Smooth muscle cell (in vitro differentiated cells): ENCODE results near the gene NR5A1. TPM values are rescaled to one million over a fixed set of nuclear protein-coding genes. Genes with fewer than 3 reads are reported as not detected.

Source experiments
- DNase-seq: peaks from one replicate; lab custom pipeline; 2025; ENCODE audit not compliant: unreplicated experiment; lab: John Stamatoyannopoulos, UW
- H2AFZ ChIP-seq: fragments of 200-600 bp; sonication (generic); 2 replicates; pipeline ENCODE4 v1.6.0; 2016; ENCODE audit warnings: antibody characterized with exemption, low read depth, mild to moderate bottlenecking
- H3F3A ChIP-seq: fragments of 200-600 bp; sonication (generic); 2 replicates; pipeline ENCODE4 v1.6.0; 2017; ENCODE audit warnings: antibody characterized with exemption, low read depth
- H3K27ac ChIP-seq: fragments of 200-600 bp; sonication (generic); 2 replicates; pipeline ENCODE4 v1.5.1; 2016; ENCODE audit warnings: low read depth, mild to moderate bottlenecking
- H3K27me3 ChIP-seq: fragments of 200-600 bp; sonication (generic); 2 replicates; pipeline ENCODE4 v1.6.1; 2016; ENCODE audit warnings: low read depth, mild to moderate bottlenecking
- H3K36me3 ChIP-seq: fragments of 200-600 bp; sonication (generic); 2 replicates; pipeline ENCODE4 v1.5.1; 2016; ENCODE audit warnings: low read depth
- H3K4me1 ChIP-seq: fragments of 200-600 bp; sonication (generic); 2 replicates; pipeline ENCODE4 v1.5.1; 2016; ENCODE audit warnings: low read depth
- H3K4me2 ChIP-seq: fragments of 200-600 bp; sonication (generic); 2 replicates; pipeline ENCODE4 v1.6.0; 2016; ENCODE audit warnings: mild to moderate bottlenecking
- H3K4me3 ChIP-seq: fragments of 200-600 bp; sonication (generic); 2 replicates; pipeline ENCODE4 v1.5.1; 2016; ENCODE audit warnings: mild to moderate bottlenecking
- H3K79me2 ChIP-seq: fragments of 200-600 bp; sonication (generic); 2 replicates; pipeline ENCODE4 v1.6.0; 2016; ENCODE audit warnings: low read depth, mild to moderate bottlenecking
- H3K9ac ChIP-seq: fragments of 200-600 bp; sonication (generic); 2 replicates; pipeline ENCODE4 v1.6.0; 2016; ENCODE audit warnings: low read depth
- H3K9me3 ChIP-seq: fragments of 200-600 bp; sonication (generic); replicated peaks from 2 replicates; pipeline ENCODE4 v1.5.1; 2016; ENCODE audit warnings: low read depth
- H4K20me1 ChIP-seq: fragments of 200-600 bp; sonication (generic); 2 replicates; pipeline ENCODE4 v1.6.0; 2016; ENCODE audit warnings: low read depth
- CTCF ChIP-seq: fragments of 200-600 bp; sonication (generic); IDR thresholded peaks from 2 replicates; pipeline ENCODE4 v1.5.1; 2017; ENCODE audit warnings: borderline replicate concordance, mild to moderate bottlenecking, antibody characterized with exemption; ENCODE audit not compliant: insufficient read depth, poor library complexity, severe bottlenecking
- WGBS: methylation state at CpG from one replicate; pipeline ENCODE4 v1.1.7; 2016; ENCODE audit warnings: low lambda C conversion rate; 5-methylcytosine and 5-hydroxymethylcytosine counted together
- polyA plus RNA-seq: library from polyadenylated mRNA; unstranded; fragments of >200 nt; fragmentation: Nextera tagmentation; extraction: Ambion mirVana; gene quantifications from 2 replicates; pipeline ENCODE4 v1.2.1, GENCODE V29; 2016
- total RNA-seq: library from RNA; depleted of rRNA; stranded (reverse); fragments of >200 nt; gene quantifications from 2 replicates; pipeline ENCODE4 v1.2.3, GENCODE V29; 2014

NR5A1 gene
- total and polyA plus RNA-seq, 2 experiments from 2014 or later = not detected

- no peak overlapping the region for H3K9ac ChIP-seq
- no peak for TF ChIP-seq CTCF
- no peaks in the 10 kb centered on the region for H3K4me1 ChIP-seq
- no peak overlapping the region for H3K4me3 ChIP-seq
- 96% methylated on average over 1 of the region's 1 CpG for WGBS
- H3K36me3 ChIP-seq = no peaks in the 10 kb centered on the region
- no peaks in the 10 kb centered on the region for H3F3A ChIP-seq
- H3K4me2 ChIP-seq = no peak overlapping the region
- no peak overlapping the region for H3K27ac ChIP-seq
- no peak for DNase-seq
- no peak overlapping the region for H2AFZ ChIP-seq
- no peaks in the 10 kb centered on the region for H4K20me1 ChIP-seq
- no peaks in the 10 kb centered on the region for H3K9me3 ChIP-seq
- no peaks in the 10 kb centered on the region for H3K27me3 ChIP-seq
- H3K79me2 ChIP-seq = no peaks in the 10 kb centered on the region
Measured at GRCh38 chr9:124439086-124439485, 68.1 kb downstream of the NR5A1 start.

- Histone ChIP-seq H3K36me3 (no peaks in the 10 kb centered on the region), H3F3A (no peaks in the 10 kb centered on the region), H3K4me1 (no peaks in the 10 kb centered on the region), H2AFZ (no peak overlapping the region), H4K20me1 (no peaks in the 10 kb centered on the region), H3K79me2 (no peaks in the 10 kb centered on the region), H3K9me3 (no peaks in the 10 kb centered on the region), H3K4me2 (no peak overlapping the region), H3K4me3 (no peak overlapping the region), H3K9ac (no peak overlapping the region), H3K27me3 (no peaks in the 10 kb centered on the region), H3K27ac (no peak overlapping the region)
- DNase-seq = no peak
- WGBS = 94% methylated on average over 9 of the region's 9 CpGs
- no peak for TF ChIP-seq CTCF
Measured at GRCh38 chr9:124438091-124438490, 69.1 kb downstream of the NR5A1 start.

GRCh38 chr9:124437086-124437485 is 70.1 kb downstream of the NR5A1 start:
- Histone ChIP-seq H3K79me2 (no peaks in the 10 kb centered on the region), H3F3A (no peaks in the 10 kb centered on the region), H3K4me3 (no peak overlapping the region), H3K9ac (no peak overlapping the region), H3K9me3 (no peaks in the 10 kb centered on the region), H3K4me2 (no peak overlapping the region), H3K4me1 (no peaks in the 10 kb centered on the region), H4K20me1 (no peaks in the 10 kb centered on the region), H3K27me3 (no peaks in the 10 kb centered on the region), H3K36me3 (no peaks in the 10 kb centered on the region), H2AFZ (no peak overlapping the region), H3K27ac (no peak overlapping the region)
- no peak for DNase-seq
- no peak for TF ChIP-seq CTCF
- 96% methylated on average over 3 of the region's 3 CpGs for WGBS

GRCh38 chr9:124436320-124436719 is 70.9 kb downstream of the NR5A1 start:
- Histone ChIP-seq H3K27me3 (no peaks in the 10 kb centered on the region), H3K4me3 (no peak overlapping the region), H3K36me3 (no peaks in the 10 kb centered on the region), H3K27ac (no peak overlapping the region), H4K20me1 (no peaks in the 10 kb centered on the region), H3K79me2 (no peaks in the 10 kb centered on the region), H3K9me3 (no peaks in the 10 kb centered on the region), H3K4me2 (no peak overlapping the region), H2AFZ (no peak overlapping the region), H3K9ac (no peak overlapping the region), H3F3A (no peaks in the 10 kb centered on the region), H3K4me1 (no peaks in the 10 kb centered on the region)
- TF ChIP-seq CTCF = no peak
- DNase-seq = no peak

Other genes starting within 250 kb of the NR5A1 start
- gene NEK6, start 249.4 kb downstream of the NR5A1 start, total RNA-seq = 41.5 and 45.9 TPM in 2 replicates
- gene NEK6, start 249.4 kb downstream of the NR5A1 start, polyA plus RNA-seq = 67.6 and 108 TPM in 2 replicates
- 279 and 302 TPM in 2 replicates for gene PSMB7, start 92.0 kb downstream of the NR5A1 start, total RNA-seq
- 246 and 280 TPM in 2 replicates for gene PSMB7, start 92.0 kb downstream of the NR5A1 start, polyA plus RNA-seq
- gene ADGRD2, start 56.9 kb downstream of the NR5A1 start, total RNA-seq = not detected in 2 replicates
- gene ADGRD2, start 56.9 kb downstream of the NR5A1 start, polyA plus RNA-seq = not detected in 2 replicates